GM18868 (cell line): Measurements from ENCODE around the gene GNMT.

Source experiments
- ATAC-seq: cut with Tn5 transposase; IDR thresholded peaks from one replicate; pipeline ENCODE4 v1.9.1; 2021; ENCODE audit warnings: mild to moderate bottlenecking, moderate library complexity; ENCODE audit not compliant: unreplicated experiment

GNMT gene

GRCh38 chr6:42960243-42961019 lies at the start of gene GNMT:
Gene GNMT (plus strand): TSS chr6:42960754. CDS start chr6:42960768, 14 bp downstream.
- no peak for ATAC-seq

- ATAC-seq = no peak
These were observed 49.2 kb upstream of the GNMT start for GRCh38 chr6:42911171-42912021.

- no peak for ATAC-seq
These were observed 46.0 kb upstream of the GNMT start for GRCh38 chr6:42914546-42914945.

GRCh38 chr6:42915732-42916131 lies 44.8 kb upstream of the GNMT start, which contains the start of gene PTCRA:
Gene PTCRA (plus strand): TSS chr6:42916053. CDS start chr6:42916070, 17 bp downstream.
- ATAC-seq = no peak

- no peak for ATAC-seq
These were observed 44.3 kb upstream of the GNMT start for GRCh38 chr6:42916288-42916687.

GRCh38 chr6:42921801-42922200 lies 38.8 kb upstream of the GNMT start:
- ATAC-seq = no peak

GRCh38 chr6:42923666-42924065 lies 36.9 kb upstream of the GNMT start:
- ATAC-seq = no peak

- ATAC-seq = no peak
These were observed 35.2 kb upstream of the GNMT start for GRCh38 chr6:42925248-42925857.

- peak; percentile 70 for ATAC-seq
These were observed 31.4 kb upstream of the GNMT start, which contains the start of gene CNPY3 for GRCh38 chr6:42928986-42929820. Gene CNPY3 (plus strand): TSS chr6:42929480. CDS start chr6:42929571, 91 bp downstream.

GRCh38 chr6:42929821-42930360 lies 30.7 kb upstream of the GNMT start:
- ATAC-seq = peak; percentile 57

- no peak for ATAC-seq
These were observed 28.1 kb upstream of the GNMT start for GRCh38 chr6:42932412-42932811.

GRCh38 chr6:42933205-42933604 lies 27.3 kb upstream of the GNMT start:
- no peak for ATAC-seq

- ATAC-seq = no peak
These were observed 25.2 kb upstream of the GNMT start for GRCh38 chr6:42935322-42935721.

- no peak for ATAC-seq
These were observed 24.2 kb upstream of the GNMT start for GRCh38 chr6:42936398-42936797.

GRCh38 chr6:42937548-42938427 lies 22.8 kb upstream of the GNMT start:
- no peak for ATAC-seq

- ATAC-seq = no peak
These were observed 22.1 kb upstream of the GNMT start for GRCh38 chr6:42938428-42938796.

GRCh38 chr6:42938987-42939809 lies 21.4 kb upstream of the GNMT start:
- ATAC-seq = no peak

- ATAC-seq = no peak
These were observed 20.8 kb upstream of the GNMT start for GRCh38 chr6:42939810-42940167.
